GM18907 (cell line): ENCODE results near the gene FAM20C.
"Not testable (repeated sequence)": the region's sequence is repeated elsewhere in the genome, so short reads cannot be mapped to it uniquely, and the experiment has no call there.

Experiments used
- ATAC-seq: cut with Tn5 transposase; IDR thresholded peaks from one replicate; pipeline ENCODE4 v1.9.1; 2021; ENCODE audit warnings: mild to moderate bottlenecking, moderate library complexity; ENCODE audit not compliant: unreplicated experiment

FAM20C gene

GRCh38 chr7:171912-172515, 20.4 kb upstream of the FAM20C start:
- no peak for ATAC-seq

- no peak for ATAC-seq
Measured at GRCh38 chr7:173209-173918, 19.0 kb upstream of the FAM20C start.

DNA sequence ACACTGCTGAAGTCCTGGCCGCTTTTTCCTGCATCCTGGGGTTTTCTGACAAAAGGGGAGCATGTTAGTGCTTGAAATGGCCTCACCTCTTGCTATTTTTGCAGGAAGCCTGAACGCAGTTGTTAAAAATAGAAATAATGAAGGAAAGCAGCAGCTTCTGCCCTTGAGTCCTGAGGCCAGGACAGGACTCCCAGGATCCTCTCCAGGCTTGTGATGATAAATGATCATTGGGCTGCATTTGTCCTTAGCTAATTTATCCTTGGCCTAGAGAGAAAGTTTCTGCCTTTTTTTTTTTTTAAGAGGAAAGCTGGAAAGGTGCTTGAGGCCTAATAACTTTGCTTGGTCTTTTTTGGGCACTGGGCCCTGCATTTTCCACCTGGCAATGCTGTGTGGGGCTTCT, 17.7 kb upstream of the FAM20C start:
- ATAC-seq = no peak

- ATAC-seq = no peak
Measured at GRCh38 chr7:175955-176354, 16.4 kb upstream of the FAM20C start.

- ATAC-seq = no peak
Measured at GRCh38 chr7:176381-176780, 16.0 kb upstream of the FAM20C start.

- no peak for ATAC-seq
Measured at GRCh38 chr7:176786-177459, 15.4 kb upstream of the FAM20C start.

DNA sequence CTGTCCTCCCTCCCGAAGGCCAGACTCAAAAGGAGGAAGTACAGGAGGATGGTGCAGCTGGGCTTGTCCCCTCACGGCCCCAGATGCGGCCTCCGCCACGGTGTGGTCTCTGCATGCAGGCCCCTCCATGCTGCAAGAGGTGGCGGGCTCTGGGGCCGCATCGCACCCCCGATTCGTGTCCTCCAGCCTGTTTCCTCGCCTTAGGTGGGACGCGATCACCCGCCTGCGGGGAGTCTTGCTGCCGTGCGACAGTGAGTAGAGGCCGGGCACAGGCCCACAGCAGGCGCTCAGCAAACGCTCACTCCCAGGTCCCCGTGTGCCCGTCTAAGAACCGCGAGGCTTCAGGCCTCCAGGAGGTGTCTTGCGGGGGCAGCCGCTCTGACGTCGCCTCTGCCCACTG, 13.9 kb upstream of the FAM20C start:
- ATAC-seq = no peak

DNA sequence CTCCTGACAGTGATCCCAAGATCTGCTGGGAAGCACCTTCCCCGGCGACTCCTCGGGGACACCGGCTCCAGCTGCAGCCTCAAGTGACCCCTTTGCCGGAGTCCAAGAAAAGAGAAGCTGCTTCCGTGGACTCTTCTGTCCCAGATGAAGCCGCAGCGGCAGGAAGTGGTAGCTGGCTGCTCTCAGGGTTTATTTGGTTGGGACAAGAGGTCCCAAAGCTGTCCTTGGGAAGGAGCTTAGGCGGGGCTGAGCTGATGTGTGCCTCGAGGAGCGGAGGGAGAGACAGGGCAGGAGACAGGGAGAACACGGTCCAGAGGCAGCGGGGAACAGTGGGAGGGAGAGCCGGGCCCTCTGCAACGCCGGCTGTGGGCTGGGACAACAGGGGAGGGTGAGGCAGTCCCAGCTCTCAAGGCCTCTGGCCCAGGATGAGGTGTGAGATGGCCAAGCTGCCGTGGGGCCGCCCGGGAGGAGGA, 13.1 kb upstream of the FAM20C start:
- ATAC-seq = no peak

- no peak for ATAC-seq
Measured at GRCh38 chr7:179948-180694, 12.2 kb upstream of the FAM20C start.

DNA sequence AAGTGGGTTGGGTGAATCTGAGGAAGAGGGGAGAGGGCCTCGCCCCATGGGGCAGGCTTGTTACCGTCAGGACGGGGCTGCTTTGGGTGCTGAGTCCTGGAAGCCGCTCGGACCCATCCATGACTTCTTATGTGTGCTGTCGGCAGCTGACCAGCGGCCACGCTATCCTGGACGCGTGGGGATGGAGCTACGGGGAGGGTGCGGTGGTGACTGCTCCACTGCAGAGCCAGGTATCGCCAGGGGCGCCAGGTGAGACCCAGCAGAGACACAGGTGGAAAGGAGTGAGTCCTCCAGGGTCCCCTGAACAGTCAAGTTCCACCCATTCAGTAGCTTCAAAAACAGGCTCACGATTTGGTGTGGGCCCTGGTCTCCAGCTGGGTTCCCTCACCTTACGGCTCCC, 10.6 kb upstream of the FAM20C start:
- ATAC-seq = no peak

DNA sequence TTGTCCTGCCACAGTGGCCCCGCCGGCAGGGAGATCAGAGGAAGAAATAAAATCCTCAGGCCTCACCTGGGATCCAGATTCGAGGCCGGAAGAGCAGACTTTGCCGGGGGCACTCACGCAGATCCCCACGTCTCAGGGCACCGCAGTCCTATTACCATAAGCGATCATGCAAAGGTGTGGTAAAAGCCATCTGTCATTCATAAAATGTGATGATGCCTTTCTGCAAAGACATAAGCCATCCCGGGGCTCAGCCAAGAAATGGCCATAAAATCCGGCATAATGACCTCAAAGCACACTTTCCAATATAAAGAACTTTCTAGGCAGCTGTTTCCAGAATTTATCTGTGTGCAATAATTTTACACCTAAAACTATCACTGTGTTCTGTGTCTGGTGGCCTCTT, 9.9 kb upstream of the FAM20C start:
- ATAC-seq = not testable (repeated sequence)

DNA sequence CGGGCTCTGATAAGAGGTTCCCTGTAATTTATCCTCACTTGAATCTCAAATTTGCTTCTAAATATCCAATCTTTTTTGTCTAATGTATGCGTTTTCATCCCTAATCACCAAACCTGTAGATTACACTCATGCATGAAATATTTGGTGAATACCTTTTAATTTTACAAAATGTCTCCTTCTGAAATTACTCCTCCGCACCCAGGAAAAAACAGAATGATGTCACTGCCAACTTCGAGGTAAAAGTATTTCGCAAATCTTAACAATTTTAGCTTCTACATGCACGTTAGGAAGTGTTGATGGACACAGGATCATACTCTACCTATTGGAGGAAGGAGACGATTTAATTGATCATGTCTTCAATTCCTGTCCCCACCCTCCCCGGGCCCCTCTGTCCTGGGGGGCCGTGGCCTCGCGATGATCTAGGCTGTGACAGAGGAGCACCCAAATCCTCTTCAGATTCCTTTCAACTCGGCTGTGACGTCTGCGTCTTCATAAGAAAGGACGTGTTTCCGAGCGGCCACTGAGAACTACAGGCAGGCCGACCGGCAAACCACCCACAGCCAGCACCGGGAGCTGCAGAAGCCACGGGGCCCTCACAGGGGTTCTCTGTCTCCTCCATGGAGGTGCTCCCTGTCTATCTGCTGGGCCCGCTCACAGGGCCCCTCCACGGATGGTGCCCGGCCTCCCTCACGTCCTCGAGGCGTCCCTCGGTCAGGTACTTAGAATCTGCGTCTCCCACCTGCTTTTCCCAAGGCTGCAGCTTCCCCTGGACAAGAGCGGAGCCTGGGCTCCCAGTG, 8.7 kb upstream of the FAM20C start:
- no peak for ATAC-seq

- ATAC-seq = no peak
Measured at GRCh38 chr7:184294-185264, 7.8 kb upstream of the FAM20C start.

DNA sequence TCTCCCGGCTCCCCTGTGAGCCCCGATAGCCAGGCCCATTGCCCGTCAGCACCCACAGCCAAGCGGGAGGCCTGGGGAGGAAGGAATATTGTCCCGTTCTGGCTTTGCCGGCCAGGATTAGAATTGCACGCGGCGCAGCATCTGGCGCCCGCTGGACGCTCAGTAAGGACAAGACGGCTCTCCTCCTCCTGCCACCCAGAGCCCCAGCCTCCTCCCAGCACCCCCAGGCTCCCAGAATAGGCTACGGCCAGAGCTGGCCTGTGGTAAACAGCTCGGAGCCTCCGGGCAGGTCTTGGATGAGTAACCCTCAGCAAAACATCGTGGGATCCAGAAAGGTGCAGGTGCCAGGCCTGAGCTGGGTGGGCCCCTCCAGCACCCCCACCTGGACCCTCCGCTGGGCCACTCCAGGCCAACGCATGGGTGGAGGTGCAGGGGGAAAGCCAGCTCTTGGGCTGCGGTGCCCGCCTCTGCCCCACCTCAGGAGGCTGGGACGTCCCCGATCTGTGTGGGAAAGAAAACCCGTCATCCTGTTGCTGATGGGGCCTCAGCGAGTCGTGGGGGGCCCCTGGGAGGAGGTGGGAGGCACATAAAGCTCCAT, 5.8 kb upstream of the FAM20C start:
- no peak for ATAC-seq

GRCh38 chr7:187227-187927, 5.0 kb upstream of the FAM20C start:
- ATAC-seq = no peak

- ATAC-seq = no peak
Measured at GRCh38 chr7:188174-188573, 4.2 kb upstream of the FAM20C start.

DNA sequence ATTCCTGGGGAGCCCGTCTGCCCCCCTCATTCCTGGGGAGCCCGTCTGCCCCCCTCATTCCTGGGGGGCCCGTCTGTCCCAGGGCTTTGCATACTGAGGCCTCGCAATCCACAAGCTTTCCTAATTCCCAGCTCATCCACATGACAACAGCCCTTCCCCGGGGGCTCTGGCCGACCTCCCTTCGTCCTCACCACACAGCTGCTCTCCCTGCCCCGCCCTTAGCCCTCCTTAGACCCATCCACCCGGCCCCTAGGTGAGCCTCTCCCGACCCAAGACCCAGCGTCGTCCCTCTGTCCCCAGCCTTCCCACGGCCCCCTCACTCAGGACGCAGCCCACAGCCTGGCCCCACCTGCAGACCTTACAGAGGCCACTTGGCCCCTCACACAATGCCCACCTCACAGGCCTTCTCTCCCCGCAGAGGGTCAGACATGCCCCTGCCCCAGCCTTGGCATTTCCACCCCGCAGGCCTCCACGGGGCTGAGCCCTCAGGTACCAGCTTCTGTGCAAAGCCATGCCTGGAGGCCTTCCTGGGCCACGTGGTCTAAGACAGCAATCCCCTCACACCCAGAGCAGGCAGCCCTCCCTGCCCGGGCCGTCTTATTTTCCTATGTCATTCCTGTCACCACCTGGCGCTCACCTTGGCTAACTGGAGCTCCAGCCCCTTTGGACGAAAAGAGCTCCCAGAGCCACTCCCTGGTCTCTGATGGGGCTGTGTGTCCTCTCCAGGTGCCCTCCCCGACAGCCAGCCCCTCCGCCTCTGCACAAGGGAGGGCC, 3.5 kb upstream of the FAM20C start:
- ATAC-seq = no peak

DNA sequence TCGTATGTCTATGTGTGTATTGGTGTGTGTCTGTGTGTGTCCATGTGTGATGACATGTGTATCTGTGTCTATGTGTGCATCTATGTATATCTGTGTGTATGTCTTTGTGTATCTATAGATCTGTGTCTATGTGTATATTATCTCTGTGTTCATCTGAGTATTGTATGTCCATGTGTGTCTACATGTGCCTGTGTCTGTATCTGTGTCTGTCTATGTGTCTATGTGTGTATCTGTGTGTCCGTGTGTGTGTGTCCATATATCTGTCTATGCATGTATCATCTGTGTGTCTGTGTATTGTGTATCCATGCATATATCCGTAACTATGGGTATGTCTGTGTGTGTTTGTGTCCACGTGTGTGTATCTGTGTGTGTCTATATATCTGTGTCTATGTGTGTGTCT, 2.7 kb upstream of the FAM20C start:
- no peak for ATAC-seq
